NCI-H345 (cell line): ENCODE measurements around the gene PAK4.

Experiments
- DNase-seq: peaks from one replicate; lab custom pipeline; 2025; lab: John Stamatoyannopoulos, UW

PAK4 gene

GRCh38 chr19:39165857-39166256 lies 40.3 kb downstream of the PAK4 start:
- DNase-seq: no peak

GRCh38 chr19:39166571-39167391 lies 41.2 kb downstream of the PAK4 start:
- DNase-seq: peak; percentile 94

GRCh38 chr19:39167461-39168257 lies 42.1 kb downstream of the PAK4 start:
- DNase-seq: peak; percentile 81

- DNase-seq: no peak
Observed at GRCh38 chr19:39168258-39169142, 42.9 kb downstream of the PAK4 start.

- no peak for DNase-seq
Observed at GRCh38 chr19:39169143-39169810, 43.7 kb downstream of the PAK4 start.

- DNase-seq: no peak
Observed at GRCh38 chr19:39170386-39171231, 45.0 kb downstream of the PAK4 start.

GRCh38 chr19:39171479-39172465 lies 46.2 kb downstream of the PAK4 start:
- no peak for DNase-seq

GRCh38 chr19:39172700-39173501 lies 47.3 kb downstream of the PAK4 start:
- no peak for DNase-seq

- DNase-seq: no peak
Observed at GRCh38 chr19:39173502-39173991, 48.0 kb downstream of the PAK4 start.

GRCh38 chr19:39174142-39174541 lies 48.6 kb downstream of the PAK4 start:
- DNase-seq: no peak

- no peak for DNase-seq
Observed at GRCh38 chr19:39174558-39175544, 49.3 kb downstream of the PAK4 start.

- DNase-seq: no peak
Observed at GRCh38 chr19:39175564-39175963, 50.0 kb downstream of the PAK4 start.

- no peak for DNase-seq
Observed at GRCh38 chr19:39177110-39177699, 51.6 kb downstream of the PAK4 start.

- DNase-seq: no peak
Observed at GRCh38 chr19:39177736-39178135, 52.1 kb downstream of the PAK4 start.

GRCh38 chr19:39178296-39179006 lies 52.9 kb downstream of the PAK4 start:
- DNase-seq: no peak

GRCh38 chr19:39179754-39180153 lies 54.2 kb downstream of the PAK4 start:
- no peak for DNase-seq
